Neural cell (in vitro differentiated cells): ENCODE results near the gene FOXP2. TPM values are rescaled to one million over a fixed set of nuclear protein-coding genes. Genes with fewer than 3 reads are reported as not detected.

ENCODE experiments used
- H2AFZ ChIP-seq: fragments of 200-600, 300-800 bp; sonication (generic), shearing (Covaris generic); 2 replicates; pipeline ENCODE4 v1.6.0; 2014; ENCODE audit warnings: low read depth, mild to moderate bottlenecking, antibody characterized with exemption, low read length, moderate library complexity
- H3F3A ChIP-seq: fragments of 200-600 bp; shearing (Covaris generic); 2 replicates; pipeline ENCODE4 v1.6.1; 2016; ENCODE audit warnings: mild to moderate bottlenecking, moderate library complexity, mixed read lengths, antibody characterized with exemption, low read length; ENCODE audit not compliant: insufficient read depth, poor library complexity, severe bottlenecking
- H3K27ac ChIP-seq: fragments of 200-600, 300-800 bp; sonication (generic), shearing (Covaris generic); 2 replicates; pipeline ENCODE4 v1.5.1; 2014; ENCODE audit warnings: mild to moderate bottlenecking, low read length, moderate library complexity
- H3K27me3 ChIP-seq: fragments of 300-800, 200-600 bp; sonication (generic), shearing (Covaris generic); 2 replicates; pipeline ENCODE4 v1.6.0; 2014; ENCODE audit warnings: mild to moderate bottlenecking, low read depth, low read length, moderate library complexity; ENCODE audit not compliant: insufficient read depth
- H3K36me3 ChIP-seq: fragments of 300-800, 200-600 bp; sonication (generic), shearing (Covaris generic); 2 replicates; pipeline ENCODE4 v1.5.1; 2014; ENCODE audit warnings: mild to moderate bottlenecking, antibody characterized with exemption, low read length, moderate library complexity; ENCODE audit not compliant: insufficient read depth
- H3K4me2 ChIP-seq: fragments of 300-800, 200-600 bp; sonication (generic), shearing (Covaris generic); 2 replicates; pipeline ENCODE4 v1.6.0; 2014; ENCODE audit warnings: mild to moderate bottlenecking, low read length
- H3K4me3 ChIP-seq: fragments of 300-800, 200-600 bp; sonication (generic), shearing (Covaris generic); 2 replicates; pipeline ENCODE4 v1.5.1; 2014; ENCODE audit warnings: mild to moderate bottlenecking, low read length, moderate library complexity
- H3K79me2 ChIP-seq: fragments of 200-600 bp; shearing (Covaris generic); replicated peaks from 2 replicates; pipeline ENCODE4 v1.6.0; 2014; ENCODE audit warnings: mild to moderate bottlenecking, low read length, moderate library complexity; ENCODE audit not compliant: insufficient read depth
- H3K9ac ChIP-seq: fragments of 300-800, 200-600 bp; sonication (generic), shearing (Covaris generic); 2 replicates; pipeline ENCODE4 v1.6.1; 2016; ENCODE audit warnings: mild to moderate bottlenecking, low read length, mixed read lengths
- H3K9me2 ChIP-seq: fragments of 200-600 bp; shearing (Covaris generic); 2 replicates; pipeline ENCODE4 v1.6.1; 2016; ENCODE audit warnings: mild to moderate bottlenecking, low read length, mixed read lengths; ENCODE audit not compliant: insufficient read depth
- H3K9me3 ChIP-seq: fragments of 200-600, 300-800 bp; sonication (generic), shearing (Covaris generic); 2 replicates; pipeline ENCODE4 v1.6.1; 2016; ENCODE audit warnings: mild to moderate bottlenecking, mixed run types, low read length, moderate library complexity, mixed read lengths
- H4K20me1 ChIP-seq: fragments of 200-600 bp; shearing (Covaris generic); 2 replicates; pipeline ENCODE4 v1.6.1; 2016; ENCODE audit warnings: mild to moderate bottlenecking, mixed run types; ENCODE audit not compliant: insufficient read depth
- EP300 ChIP-seq: fragments of 450-650 bp; conservative IDR thresholded peaks from 2 replicates; pipeline ENCODE4 v1.6.1; 2014; ENCODE audit warnings: antibody characterized with exemption, mild to moderate bottlenecking, moderate library complexity; ENCODE audit not compliant: poor library complexity, severe bottlenecking
- EZH2 ChIP-seq: fragments of 200-600, 300-800 bp; shearing (Covaris generic), sonication (generic); IDR thresholded peaks from 2 replicates; pipeline ENCODE4 v1.6.1; 2014; ENCODE audit warnings: antibody characterized with exemption, low read length, borderline replicate concordance, mild to moderate bottlenecking; ENCODE audit not compliant: insufficient read depth, poor library complexity, severe bottlenecking
- MXI1 ChIP-seq: fragments of 450-650 bp; conservative IDR thresholded peaks from 2 replicates; pipeline ENCODE4 v1.6.1; 2014; ENCODE audit warnings: antibody characterized with exemption, mild to moderate bottlenecking; ENCODE audit not compliant: poor library complexity, severe bottlenecking
- POLR2AphosphoS5 ChIP-seq: IDR thresholded peaks from 2 replicates; pipeline ENCODE4 v1.6.1; 2012
- RAD21 ChIP-seq: fragments of 450-650 bp; conservative IDR thresholded peaks from 2 replicates; pipeline ENCODE4 v1.6.1; 2014; ENCODE audit warnings: antibody characterized with exemption, mild to moderate bottlenecking, moderate library complexity
- SMC3 ChIP-seq: fragments of 450-650 bp; conservative IDR thresholded peaks from 2 replicates; pipeline ENCODE4 v1.6.1; 2014; ENCODE audit warnings: antibody characterized with exemption, mild to moderate bottlenecking, moderate library complexity; ENCODE audit not compliant: poor library complexity
- TAF1 ChIP-seq: IDR thresholded peaks from 2 replicates; pipeline ENCODE4 v1.6.1; 2012; ENCODE audit warnings: low read depth
- polyA plus RNA-seq: library from polyadenylated mRNA; depleted of rRNA; stranded (reverse); fragments of >200 nt; gene quantifications from 2 replicates; pipeline ENCODE4 v1.2.3, GENCODE V29; 2014
- TF ChIP-seq, protein P1 (sequence below): IDR thresholded peaks from 2 replicates; pipeline ENCODE4 v1.6.1; 2012; ENCODE audit warnings: borderline replicate concordance
- TF ChIP-seq, protein P2 (sequence below): fragments of 450-650 bp; IDR thresholded peaks from 2 replicates; pipeline ENCODE4 v1.5.1; 2014; ENCODE audit warnings: antibody characterized with exemption, mild to moderate bottlenecking, moderate library complexity; ENCODE audit not compliant: poor library complexity, severe bottlenecking

FOXP2 gene
- polyA plus RNA-seq, 1 donor from 2014 or later, result 51.3 TPM

DNA sequence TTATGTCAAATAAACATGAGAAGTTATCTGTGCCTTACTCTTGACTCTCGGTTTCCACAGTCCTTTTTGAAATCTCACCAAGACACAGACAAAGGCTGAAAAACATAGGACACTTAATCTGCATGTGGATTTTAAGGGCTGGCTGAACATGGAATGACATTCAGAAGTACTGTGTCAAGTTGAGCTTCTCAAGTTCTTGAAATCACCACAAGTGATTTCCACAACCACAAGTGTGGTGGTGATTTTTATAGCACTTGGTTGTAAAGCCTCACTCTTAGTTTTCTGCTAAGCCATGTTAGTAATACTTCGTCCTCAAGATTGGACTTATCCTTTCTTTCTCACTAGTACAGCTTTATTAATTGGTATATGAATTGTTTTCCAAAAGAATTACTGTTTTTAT lies 29.6 kb downstream of the FOXP2 start:
- H3K4me2 ChIP-seq, result no peak overlapping the region
- H3K79me2 ChIP-seq, result no peaks in the 10 kb centered on the region
- H3F3A ChIP-seq, result no peaks in the 10 kb centered on the region
- TF ChIP-seq SMC3 (no peak), POLR2AphosphoS5 (no peak), MXI1 (no peak), RAD21 (no peak), EZH2 (no peak), TAF1 (no peak), EP300 (no peak)
- TF ChIP-seq, protein P1, sequence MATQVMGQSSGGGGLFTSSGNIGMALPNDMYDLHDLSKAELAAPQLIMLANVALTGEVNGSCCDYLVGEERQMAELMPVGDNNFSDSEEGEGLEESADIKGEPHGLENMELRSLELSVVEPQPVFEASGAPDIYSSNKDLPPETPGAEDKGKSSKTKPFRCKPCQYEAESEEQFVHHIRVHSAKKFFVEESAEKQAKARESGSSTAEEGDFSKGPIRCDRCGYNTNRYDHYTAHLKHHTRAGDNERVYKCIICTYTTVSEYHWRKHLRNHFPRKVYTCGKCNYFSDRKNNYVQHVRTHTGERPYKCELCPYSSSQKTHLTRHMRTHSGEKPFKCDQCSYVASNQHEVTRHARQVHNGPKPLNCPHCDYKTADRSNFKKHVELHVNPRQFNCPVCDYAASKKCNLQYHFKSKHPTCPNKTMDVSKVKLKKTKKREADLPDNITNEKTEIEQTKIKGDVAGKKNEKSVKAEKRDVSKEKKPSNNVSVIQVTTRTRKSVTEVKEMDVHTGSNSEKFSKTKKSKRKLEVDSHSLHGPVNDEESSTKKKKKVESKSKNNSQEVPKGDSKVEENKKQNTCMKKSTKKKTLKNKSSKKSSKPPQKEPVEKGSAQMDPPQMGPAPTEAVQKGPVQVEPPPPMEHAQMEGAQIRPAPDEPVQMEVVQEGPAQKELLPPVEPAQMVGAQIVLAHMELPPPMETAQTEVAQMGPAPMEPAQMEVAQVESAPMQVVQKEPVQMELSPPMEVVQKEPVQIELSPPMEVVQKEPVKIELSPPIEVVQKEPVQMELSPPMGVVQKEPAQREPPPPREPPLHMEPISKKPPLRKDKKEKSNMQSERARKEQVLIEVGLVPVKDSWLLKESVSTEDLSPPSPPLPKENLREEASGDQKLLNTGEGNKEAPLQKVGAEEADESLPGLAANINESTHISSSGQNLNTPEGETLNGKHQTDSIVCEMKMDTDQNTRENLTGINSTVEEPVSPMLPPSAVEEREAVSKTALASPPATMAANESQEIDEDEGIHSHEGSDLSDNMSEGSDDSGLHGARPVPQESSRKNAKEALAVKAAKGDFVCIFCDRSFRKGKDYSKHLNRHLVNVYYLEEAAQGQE, result no peak
- TF ChIP-seq, protein P2, sequence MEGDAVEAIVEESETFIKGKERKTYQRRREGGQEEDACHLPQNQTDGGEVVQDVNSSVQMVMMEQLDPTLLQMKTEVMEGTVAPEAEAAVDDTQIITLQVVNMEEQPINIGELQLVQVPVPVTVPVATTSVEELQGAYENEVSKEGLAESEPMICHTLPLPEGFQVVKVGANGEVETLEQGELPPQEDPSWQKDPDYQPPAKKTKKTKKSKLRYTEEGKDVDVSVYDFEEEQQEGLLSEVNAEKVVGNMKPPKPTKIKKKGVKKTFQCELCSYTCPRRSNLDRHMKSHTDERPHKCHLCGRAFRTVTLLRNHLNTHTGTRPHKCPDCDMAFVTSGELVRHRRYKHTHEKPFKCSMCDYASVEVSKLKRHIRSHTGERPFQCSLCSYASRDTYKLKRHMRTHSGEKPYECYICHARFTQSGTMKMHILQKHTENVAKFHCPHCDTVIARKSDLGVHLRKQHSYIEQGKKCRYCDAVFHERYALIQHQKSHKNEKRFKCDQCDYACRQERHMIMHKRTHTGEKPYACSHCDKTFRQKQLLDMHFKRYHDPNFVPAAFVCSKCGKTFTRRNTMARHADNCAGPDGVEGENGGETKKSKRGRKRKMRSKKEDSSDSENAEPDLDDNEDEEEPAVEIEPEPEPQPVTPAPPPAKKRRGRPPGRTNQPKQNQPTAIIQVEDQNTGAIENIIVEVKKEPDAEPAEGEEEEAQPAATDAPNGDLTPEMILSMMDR, result no peak
- no peak overlapping the region for H3K27ac ChIP-seq
- H3K4me3 ChIP-seq, result no peak overlapping the region
- no peak overlapping the region for H3K9ac ChIP-seq
- H3K27me3 ChIP-seq, result no peaks in the 10 kb centered on the region
- H3K36me3 ChIP-seq, result no peaks in the 10 kb centered on the region
- peaks cover 3% of the 10 kb centered on the region for H3K9me3 ChIP-seq
- no peak overlapping the region for H2AFZ ChIP-seq
- H4K20me1 ChIP-seq, result no peaks in the 10 kb centered on the region
- H3K9me2 ChIP-seq, result no peaks in the 10 kb centered on the region

DNA sequence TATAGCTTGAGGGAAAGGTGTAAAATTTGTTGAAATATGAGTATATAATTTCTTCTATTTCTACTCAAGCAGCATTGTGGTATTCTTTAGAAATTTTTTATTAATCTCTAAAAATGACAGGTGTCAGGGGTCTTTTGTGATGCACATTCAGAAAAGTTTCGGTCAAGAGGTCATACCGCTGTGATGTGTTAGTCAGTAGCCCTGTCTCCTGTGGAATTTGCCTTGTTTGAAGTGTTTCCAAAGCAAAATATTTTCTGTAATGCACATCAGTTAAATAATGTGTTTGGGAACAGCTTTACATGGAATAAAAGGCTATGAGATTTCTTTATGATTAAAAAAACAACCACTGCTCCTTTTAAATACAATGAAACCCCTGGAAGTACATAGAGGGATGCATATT lies 35.8 kb downstream of the FOXP2 start:
- no peaks in the 10 kb centered on the region for H3F3A ChIP-seq
- no peaks in the 10 kb centered on the region for H3K9me2 ChIP-seq
- TF ChIP-seq EZH2, result no peak
- TF ChIP-seq POLR2AphosphoS5, result no peak
- no peak for TF ChIP-seq EP300
- no peak for TF ChIP-seq TAF1
- TF ChIP-seq SMC3, result no peak
- TF ChIP-seq RAD21, result no peak
- TF ChIP-seq, protein P1, result no peak
- TF ChIP-seq, protein P2, result no peak
- TF ChIP-seq MXI1, result no peak

More for the DNA sequence above, 35.8 kb downstream of the FOXP2 start:
- Histone ChIP-seq H3K4me2 (no peak overlapping the region), H3K27me3 (no peaks in the 10 kb centered on the region), H3K27ac (peak overlapping the region; percentile 30), H3K9me3 (no peaks in the 10 kb centered on the region), H3K36me3 (no peaks in the 10 kb centered on the region), H3K4me3 (no peak overlapping the region), H4K20me1 (no peaks in the 10 kb centered on the region), H3K9ac (no peak overlapping the region), H2AFZ (no peak overlapping the region), H3K79me2 (no peaks in the 10 kb centered on the region)
